Testis (tissue), 2 donors: ENCODE results near the gene RBMY1F.
"Not testable (repeated sequence)": the region's sequence is repeated elsewhere in the genome, so short reads cannot be mapped to it uniquely, and the experiment has no call there.

Experiments used
- POLR2A ChIP-seq: fragments of 450-650 bp; IDR thresholded peaks from one replicate; pipeline ENCODE4 v1.6.1; 2017; ENCODE audit warnings: antibody characterized with exemption, mild to moderate bottlenecking, moderate library complexity
- TF ChIP-seq, protein P1 (sequence below), 3 experiments: fragments of 450-650 bp in 2 of 3; fragments of 200-600 bp in 1 of 3; sonication (generic) in 1 of 3; IDR thresholded peaks; one replicate each; pipeline ENCODE4 v1.5.1; 2016 to 2019; ENCODE audit warnings: antibody characterized with exemption in 3 of 3, mild to moderate bottlenecking in 2 of 3, moderate library complexity in 1 of 3

GRCh38 chrY:22151144-22151543 lies 31.6 kb downstream of the RBMY1F start:
- TF ChIP-seq, protein P1, sequence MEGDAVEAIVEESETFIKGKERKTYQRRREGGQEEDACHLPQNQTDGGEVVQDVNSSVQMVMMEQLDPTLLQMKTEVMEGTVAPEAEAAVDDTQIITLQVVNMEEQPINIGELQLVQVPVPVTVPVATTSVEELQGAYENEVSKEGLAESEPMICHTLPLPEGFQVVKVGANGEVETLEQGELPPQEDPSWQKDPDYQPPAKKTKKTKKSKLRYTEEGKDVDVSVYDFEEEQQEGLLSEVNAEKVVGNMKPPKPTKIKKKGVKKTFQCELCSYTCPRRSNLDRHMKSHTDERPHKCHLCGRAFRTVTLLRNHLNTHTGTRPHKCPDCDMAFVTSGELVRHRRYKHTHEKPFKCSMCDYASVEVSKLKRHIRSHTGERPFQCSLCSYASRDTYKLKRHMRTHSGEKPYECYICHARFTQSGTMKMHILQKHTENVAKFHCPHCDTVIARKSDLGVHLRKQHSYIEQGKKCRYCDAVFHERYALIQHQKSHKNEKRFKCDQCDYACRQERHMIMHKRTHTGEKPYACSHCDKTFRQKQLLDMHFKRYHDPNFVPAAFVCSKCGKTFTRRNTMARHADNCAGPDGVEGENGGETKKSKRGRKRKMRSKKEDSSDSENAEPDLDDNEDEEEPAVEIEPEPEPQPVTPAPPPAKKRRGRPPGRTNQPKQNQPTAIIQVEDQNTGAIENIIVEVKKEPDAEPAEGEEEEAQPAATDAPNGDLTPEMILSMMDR (IDR thresholded peaks at IDR 0.05), result not testable (repeated sequence)
- TF ChIP-seq POLR2A, result not testable (repeated sequence)
